NCI-H2029 (cell line): ENCODE results near the gene DKC1.

Source experiments
- DNase-seq: peaks from one replicate; lab custom pipeline; 2025; lab: John Stamatoyannopoulos, UW

DKC1 gene

GRCh38 chrX:154762537-154763296 is at the start of gene DKC1:
Gene DKC1 (plus strand): TSS chrX:154762864. CDS start chrX:154762966, 102 bp downstream.
- DNase-seq, result peak; percentile 95

- DNase-seq, result no peak
Measured at GRCh38 chrX:154714925-154715324, 47.7 kb upstream of the DKC1 start.

GRCh38 chrX:154715825-154716224 is 46.8 kb upstream of the DKC1 start:
- DNase-seq, result no peak

- DNase-seq, result no peak
Measured at GRCh38 chrX:154717824-154718223, 44.8 kb upstream of the DKC1 start.

- no peak for DNase-seq
Measured at GRCh38 chrX:154718616-154719015, 44.0 kb upstream of the DKC1 start.

GRCh38 chrX:154719132-154719675 is 43.5 kb upstream of the DKC1 start:
- no peak for DNase-seq

- no peak for DNase-seq
Measured at GRCh38 chrX:154720067-154720466, 42.6 kb upstream of the DKC1 start.

GRCh38 chrX:154721155-154721554 is 41.5 kb upstream of the DKC1 start:
- no peak for DNase-seq

- no peak for DNase-seq
Measured at GRCh38 chrX:154724993-154725756, 37.5 kb upstream of the DKC1 start.

- DNase-seq, result no peak
Measured at GRCh38 chrX:154727418-154727817, 35.2 kb upstream of the DKC1 start.

GRCh38 chrX:154727871-154728270 is 34.8 kb upstream of the DKC1 start:
- no peak for DNase-seq

- no peak for DNase-seq
Measured at GRCh38 chrX:154728431-154729190, 34.1 kb upstream of the DKC1 start.

- DNase-seq, result no peak
Measured at GRCh38 chrX:154729439-154729838, 33.2 kb upstream of the DKC1 start.

GRCh38 chrX:154730253-154730891 is 32.3 kb upstream of the DKC1 start:
- no peak for DNase-seq

- DNase-seq, result no peak
Measured at GRCh38 chrX:154731184-154731583, 31.5 kb upstream of the DKC1 start.

GRCh38 chrX:154731881-154732280 is 30.8 kb upstream of the DKC1 start:
- DNase-seq, result no peak

- no peak for DNase-seq
Measured at GRCh38 chrX:154732421-154733065, 30.1 kb upstream of the DKC1 start.

GRCh38 chrX:154733066-154733425 is 29.6 kb upstream of the DKC1 start:
- no peak for DNase-seq

GRCh38 chrX:154734061-154734781 is 28.4 kb upstream of the DKC1 start:
- no peak for DNase-seq

- DNase-seq, result no peak
Measured at GRCh38 chrX:154735695-154736393, 26.8 kb upstream of the DKC1 start.
